ENCODE data around the gene IL12RB2. TPM values are rescaled to one million over a fixed set of nuclear protein-coding genes. Genes with fewer than 3 reads are reported as not detected.

IL12RB2 gene
- total and polyA plus RNA-seq, 2 experiments from 2014 or later, result 0.79 to 1.7 TPM

DNA sequence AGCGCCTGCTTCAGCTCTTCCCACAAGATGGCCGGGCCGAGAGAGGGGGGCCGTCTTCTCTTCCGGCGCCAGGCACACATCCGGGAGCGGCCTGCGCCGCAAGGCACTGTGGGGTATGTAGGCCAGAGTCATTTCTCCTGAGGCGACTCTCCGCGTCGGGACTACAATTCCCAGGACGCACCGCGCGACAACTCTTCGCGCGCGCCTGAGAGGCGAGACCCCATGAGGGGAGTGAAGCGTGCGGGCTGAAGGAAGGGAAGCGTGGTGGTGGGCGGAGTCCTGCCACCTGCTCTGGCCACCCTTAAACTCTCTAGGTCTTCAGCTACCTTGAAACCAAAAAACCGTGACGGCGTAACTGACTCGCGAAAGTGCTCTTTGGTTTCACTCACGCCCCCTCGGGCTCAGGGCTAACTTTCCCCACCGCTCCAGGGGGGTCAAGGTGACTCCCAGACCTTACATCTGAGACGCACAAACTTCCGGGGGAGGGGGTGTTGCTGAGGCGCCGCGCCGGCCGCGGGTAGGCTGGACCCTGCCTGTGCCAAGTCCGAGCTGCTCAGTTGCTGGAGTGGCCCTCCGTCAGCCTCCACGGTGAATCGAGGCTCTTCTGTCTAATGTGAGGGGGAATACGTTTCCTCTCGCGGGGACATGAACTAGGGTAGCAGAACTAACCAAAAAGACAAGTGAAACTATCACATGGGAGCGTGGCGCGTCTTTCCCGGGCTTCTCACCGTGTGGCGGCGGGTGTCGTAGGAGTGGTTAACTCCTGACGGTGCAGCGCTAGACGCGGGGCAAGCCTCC, 122.9 kb downstream of the IL12RB2 start, which contains the start of gene SERBP1 (continued):
- TF ChIP-seq, protein P1, sequence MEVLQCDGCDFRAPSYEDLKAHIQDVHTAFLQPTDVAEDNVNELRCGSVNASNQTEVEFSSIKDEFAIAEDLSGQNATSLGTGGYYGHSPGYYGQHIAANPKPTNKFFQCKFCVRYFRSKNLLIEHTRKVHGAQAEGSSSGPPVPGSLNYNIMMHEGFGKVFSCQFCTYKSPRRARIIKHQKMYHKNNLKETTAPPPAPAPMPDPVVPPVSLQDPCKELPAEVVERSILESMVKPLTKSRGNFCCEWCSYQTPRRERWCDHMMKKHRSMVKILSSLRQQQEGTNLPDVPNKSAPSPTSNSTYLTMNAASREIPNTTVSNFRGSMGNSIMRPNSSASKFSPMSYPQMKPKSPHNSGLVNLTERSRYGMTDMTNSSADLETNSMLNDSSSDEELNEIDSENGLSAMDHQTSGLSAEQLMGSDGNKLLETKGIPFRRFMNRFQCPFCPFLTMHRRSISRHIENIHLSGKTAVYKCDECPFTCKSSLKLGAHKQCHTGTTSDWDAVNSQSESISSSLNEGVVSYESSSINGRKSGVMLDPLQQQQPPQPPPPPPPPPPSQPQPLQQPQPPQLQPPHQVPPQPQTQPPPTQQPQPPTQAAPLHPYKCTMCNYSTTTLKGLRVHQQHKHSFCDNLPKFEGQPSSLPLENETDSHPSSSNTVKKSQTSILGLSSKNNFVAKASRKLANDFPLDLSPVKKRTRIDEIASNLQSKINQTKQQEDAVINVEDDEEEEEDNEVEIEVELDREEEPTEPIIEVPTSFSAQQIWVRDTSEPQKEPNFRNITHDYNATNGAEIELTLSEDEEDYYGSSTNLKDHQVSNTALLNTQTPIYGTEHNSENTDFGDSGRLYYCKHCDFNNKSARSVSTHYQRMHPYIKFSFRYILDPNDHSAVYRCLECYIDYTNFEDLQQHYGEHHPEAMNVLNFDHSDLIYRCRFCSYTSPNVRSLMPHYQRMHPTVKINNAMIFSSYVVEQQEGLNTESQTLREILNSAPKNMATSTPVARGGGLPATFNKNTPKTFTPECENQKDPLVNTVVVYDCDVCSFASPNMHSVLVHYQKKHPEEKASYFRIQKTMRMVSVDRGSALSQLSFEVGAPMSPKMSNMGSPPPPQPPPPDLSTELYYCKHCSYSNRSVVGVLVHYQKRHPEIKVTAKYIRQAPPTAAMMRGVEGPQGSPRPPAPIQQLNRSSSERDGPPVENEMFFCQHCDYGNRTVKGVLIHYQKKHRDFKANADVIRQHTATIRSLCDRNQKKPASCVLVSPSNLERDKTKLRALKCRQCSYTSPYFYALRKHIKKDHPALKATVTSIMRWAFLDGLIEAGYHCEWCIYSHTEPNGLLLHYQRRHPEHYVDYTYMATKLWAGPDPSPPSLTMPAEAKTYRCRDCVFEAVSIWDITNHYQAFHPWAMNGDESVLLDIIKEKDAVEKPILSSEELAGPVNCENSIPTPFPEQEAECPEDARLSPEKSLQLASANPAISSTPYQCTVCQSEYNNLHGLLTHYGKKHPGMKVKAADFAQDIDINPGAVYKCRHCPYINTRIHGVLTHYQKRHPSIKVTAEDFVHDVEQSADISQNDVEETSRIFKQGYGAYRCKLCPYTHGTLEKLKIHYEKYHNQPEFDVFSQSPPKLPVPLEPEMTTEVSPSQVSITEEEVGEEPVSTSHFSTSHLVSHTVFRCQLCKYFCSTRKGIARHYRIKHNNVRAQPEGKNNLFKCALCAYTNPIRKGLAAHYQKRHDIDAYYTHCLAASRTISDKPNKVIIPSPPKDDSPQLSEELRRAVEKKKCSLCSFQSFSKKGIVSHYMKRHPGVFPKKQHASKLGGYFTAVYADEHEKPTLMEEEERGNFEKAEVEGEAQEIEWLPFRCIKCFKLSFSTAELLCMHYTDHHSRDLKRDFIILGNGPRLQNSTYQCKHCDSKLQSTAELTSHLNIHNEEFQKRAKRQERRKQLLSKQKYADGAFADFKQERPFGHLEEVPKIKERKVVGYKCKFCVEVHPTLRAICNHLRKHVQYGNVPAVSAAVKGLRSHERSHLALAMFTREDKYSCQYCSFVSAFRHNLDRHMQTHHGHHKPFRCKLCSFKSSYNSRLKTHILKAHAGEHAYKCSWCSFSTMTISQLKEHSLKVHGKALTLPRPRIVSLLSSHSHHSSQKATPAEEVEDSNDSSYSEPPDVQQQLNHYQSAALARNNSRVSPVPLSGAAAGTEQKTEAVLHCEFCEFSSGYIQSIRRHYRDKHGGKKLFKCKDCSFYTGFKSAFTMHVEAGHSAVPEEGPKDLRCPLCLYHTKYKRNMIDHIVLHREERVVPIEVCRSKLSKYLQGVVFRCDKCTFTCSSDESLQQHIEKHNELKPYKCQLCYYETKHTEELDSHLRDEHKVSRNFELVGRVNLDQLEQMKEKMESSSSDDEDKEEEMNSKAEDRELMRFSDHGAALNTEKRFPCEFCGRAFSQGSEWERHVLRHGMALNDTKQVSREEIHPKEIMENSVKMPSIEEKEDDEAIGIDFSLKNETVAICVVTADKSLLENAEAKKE (CRISPR knock-in tag; IDR thresholded peaks at IDR 0.05), result no peak
- TF ChIP-seq EZH2phosphoT487 (IDR thresholded peaks at IDR 0.05; ENCODE audit: unreplicated experiment) (no peak), NANOG (IDR thresholded peaks at IDR 0.05; ENCODE audit: borderline replicate concordance) (no peak), ZNF331 (CRISPR knock-in tag; IDR thresholded peaks at IDR 0.05; ENCODE audit: low read depth) (no peak), JUNB (IDR thresholded peaks at IDR 0.05; ENCODE audit: unreplicated experiment) (no peak), EZH2 (IDR thresholded peaks at IDR 0.05; ENCODE audit: low read depth, unreplicated experiment) (no peak)
- TF ChIP-seq, protein P2, sequence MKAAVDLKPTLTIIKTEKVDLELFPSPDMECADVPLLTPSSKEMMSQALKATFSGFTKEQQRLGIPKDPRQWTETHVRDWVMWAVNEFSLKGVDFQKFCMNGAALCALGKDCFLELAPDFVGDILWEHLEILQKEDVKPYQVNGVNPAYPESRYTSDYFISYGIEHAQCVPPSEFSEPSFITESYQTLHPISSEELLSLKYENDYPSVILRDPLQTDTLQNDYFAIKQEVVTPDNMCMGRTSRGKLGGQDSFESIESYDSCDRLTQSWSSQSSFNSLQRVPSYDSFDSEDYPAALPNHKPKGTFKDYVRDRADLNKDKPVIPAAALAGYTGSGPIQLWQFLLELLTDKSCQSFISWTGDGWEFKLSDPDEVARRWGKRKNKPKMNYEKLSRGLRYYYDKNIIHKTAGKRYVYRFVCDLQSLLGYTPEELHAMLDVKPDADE (IDR thresholded peaks at IDR 0.05), result peak; percentile 88
